K562 (cell line): ENCODE data around the gene CSF2. TPM values are rescaled to one million over a fixed set of nuclear protein-coding genes. Genes with fewer than 3 reads are reported as not detected.

Experiments
- ATAC-seq: fragments of 200-7000 bp; cut with Tn5 transposase; 3 replicates; pipeline ENCODE4 v1.9.1; 2020; ENCODE audit warnings: moderate library complexity
- BruUV-seq: library from RNA; stranded (reverse); fragments of 400-500 nt; replicated peaks from 2 replicates; lab custom pipeline; 2021; lab: Mats Ljungman, UMichigan
- CTCF ChIA-PET: fragments of 300-600 bp; formaldehyde crosslinking; extraction: SDS; loops from one replicate; lab custom pipeline; 2021; ENCODE audit warnings: low intra/inter-chr PET ratio; lab: Yijun Ruan, JAX
- POLR2A ChIA-PET: fragments of 300-600, 350-650 bp; sonication (Branson Sonifier 250); formaldehyde crosslinking; extraction: SDS; loops from one replicate; lab custom pipeline; 2021; ENCODE audit warnings: antibody characterized with exemption, inconsistent platforms; lab: Yijun Ruan, JAX
- DNase-seq, 4 experiments: peaks; one replicate each; pipeline versions ENCODE4 v3.0.0 to v3.0.0-alpha.2; 2011 to 2018; ENCODE audit warnings: low spot score in 3 of 4, mixed read lengths in 3 of 4; ENCODE audit errors: extremely low read depth in 1 of 4
- FAIRE-seq: peaks from 2 replicates; lab custom pipeline; 2011; peaks lifted over from hg19 to GRCh38; lab: Jason Lieb, UNC
- H2AFZ ChIP-seq: 2 replicates; pipeline ENCODE4 v1.6.0; 2011; ENCODE audit warnings: low read depth, low read length, control low read depth, inconsistent platforms
- H3K27ac ChIP-seq: fragments of 200-600 bp; 3 replicates; pipeline ENCODE4 v1.8.0; 2011; ENCODE audit warnings: low read depth, mild to moderate bottlenecking, control low read depth, inconsistent platforms, low read length, moderate library complexity, mixed read lengths; ENCODE audit errors: extremely low read depth
- H3K27me3 ChIP-seq, 2 experiments: fragments of 300-600 bp in 1 of 2; 2 replicates in 1 of 2; 3 replicates in 1 of 2; pipeline versions ENCODE4 v1.6.0 to v1.8.0; 2011; ENCODE audit warnings: inconsistent platforms in 2 of 2, low read length in 2 of 2, mild to moderate bottlenecking in 1 of 2, mixed read lengths in 1 of 2, moderate library complexity in 1 of 2; ENCODE audit not compliant: control insufficient read depth in 2 of 2, insufficient read depth in 2 of 2
- H3K36me3 ChIP-seq: fragments of 300-600 bp; 3 replicates; pipeline ENCODE4 v1.8.0; 2011; ENCODE audit warnings: mild to moderate bottlenecking, low read length, inconsistent platforms; ENCODE audit not compliant: control insufficient read depth, insufficient read depth
- H3K4me1 ChIP-seq, 2 experiments: fragments of 200-600 bp in 1 of 2; replicated peaks in 1 of 2; 2 replicates in 1 of 2; 3 replicates in 1 of 2; pipeline versions ENCODE4 v1.5.1 to v1.8.0; 2011; ENCODE audit warnings: inconsistent platforms in 2 of 2, low read length in 2 of 2, mild to moderate bottlenecking in 1 of 2, mixed read lengths in 1 of 2, moderate library complexity in 1 of 2; ENCODE audit not compliant: control insufficient read depth in 2 of 2, insufficient read depth in 2 of 2
- H3K4me2 ChIP-seq: 2 replicates; pipeline ENCODE4 v1.6.1; 2011; ENCODE audit warnings: low read length, control low read depth, inconsistent platforms, mixed read lengths; ENCODE audit not compliant: insufficient read depth
- H3K4me3 ChIP-seq: fragments of 200-600 bp; sonication (generic), shearing (Covaris generic); 2 replicates; pipeline ENCODE4 v1.5.1; 2016; ENCODE audit warnings: control low read depth, inconsistent platforms
- H3K79me2 ChIP-seq: fragments of 200-600 bp; 3 replicates; pipeline ENCODE4 v1.8.0; 2011; ENCODE audit warnings: low read length, inconsistent platforms; ENCODE audit not compliant: control insufficient read depth, insufficient read depth
- H3K9ac ChIP-seq, 2 experiments: 2 replicates each; pipeline versions ENCODE4 v1.6.0 to v1.6.1; 2011; ENCODE audit warnings: low read depth in 2 of 2, low read length in 2 of 2, control low read depth in 1 of 2, inconsistent platforms in 1 of 2, mild to moderate bottlenecking in 1 of 2, mixed read lengths in 1 of 2; ENCODE audit not compliant: insufficient read depth in 1 of 2
- H3K9me1 ChIP-seq: one replicate; pipeline ENCODE4 v1.6.0; 2011; ENCODE audit warnings: inconsistent platforms, mild to moderate bottlenecking, low read length, moderate library complexity; ENCODE audit not compliant: control insufficient read depth, insufficient read depth
- H3K9me3 ChIP-seq: replicated peaks from 2 replicates; pipeline ENCODE4 v1.5.1; 2011; ENCODE audit warnings: low read depth, low read length, inconsistent platforms; ENCODE audit not compliant: control insufficient read depth, insufficient read depth
- H4K20me1 ChIP-seq: replicated peaks from 2 replicates; pipeline ENCODE4 v1.6.1; 2011; ENCODE audit warnings: low read length, inconsistent platforms, mixed read lengths; ENCODE audit not compliant: control insufficient read depth, insufficient read depth
- CEBPB ChIP-seq: fragments of 450-650 bp; IDR thresholded peaks from 2 replicates; pipeline ENCODE4 v1.6.1; 2016; ENCODE audit warnings: missing genetic modification characterization, missing compliant biosample characterization
- CHD1 ChIP-seq: fragments of 200-600 bp; sonication (generic); IDR thresholded peaks from one replicate; pipeline ENCODE4 v1.6.1; 2012; ENCODE audit warnings: mild to moderate bottlenecking, moderate library complexity, low read length, inconsistent platforms
- FOXA1 ChIP-seq: fragments of 450-650 bp; IDR thresholded peaks from 2 replicates; pipeline ENCODE4 v1.6.1; 2016; ENCODE audit warnings: mild to moderate bottlenecking, borderline replicate concordance
- FOXA3 ChIP-seq, 2 experiments: fragments of 450-650 bp in 1 of 2; sonication (generic) in 1 of 2; formaldehyde crosslinking; IDR thresholded peaks in 1 of 2; conservative IDR thresholded peaks in 1 of 2; 2 replicates each; pipeline versions ENCODE4 v1.4.0 to v1.8.0; 2020 to 2022; ENCODE audit warnings: mild to moderate bottlenecking in 2 of 2, missing genetic modification reagents in 1 of 2
- HNRNPL ChIP-seq: fragments of 200-400 bp; formaldehyde crosslinking; IDR thresholded peaks from 2 replicates; pipeline ENCODE4 v1.6.1; 2017; ENCODE audit warnings: low read depth, mild to moderate bottlenecking, low read length
- MCM5 ChIP-seq: fragments of 450-650 bp; IDR thresholded peaks from 2 replicates; pipeline ENCODE4 v1.6.1; 2016; ENCODE audit warnings: low read depth
- MEF2D ChIP-seq: conservative IDR thresholded peaks from 2 replicates; pipeline ENCODE4 v1.6.1; 2016; ENCODE audit warnings: low read depth, missing genetic modification characterization, missing compliant biosample characterization
- NUFIP1 ChIP-seq: fragments of 450-650 bp; IDR thresholded peaks from 2 replicates; pipeline ENCODE4 v1.6.1; 2018; ENCODE audit not compliant: partially characterized antibody
- RCOR1 ChIP-seq, 2 experiments: IDR thresholded peaks; 2 replicates each; pipeline ENCODE4 v1.6.1; 2012; ENCODE audit warnings: low read depth in 2 of 2, low read length in 2 of 2, borderline replicate concordance in 1 of 2, improper control_type of control experiment in 1 of 2
- SIX5 ChIP-seq, 2 experiments: IDR thresholded peaks; 2 replicates each; pipeline ENCODE4 v1.6.1; 2011; ENCODE audit warnings: low read length in 2 of 2, borderline replicate concordance in 1 of 2, low read depth in 1 of 2, mild to moderate bottlenecking in 1 of 2, moderate library complexity in 1 of 2; ENCODE audit not compliant: insufficient read depth in 1 of 2
- TCF7L2 ChIP-seq: fragments of 150-350 bp; IDR thresholded peaks from 2 replicates; pipeline ENCODE4 v1.6.1; 2016; ENCODE audit warnings: low read depth, mild to moderate bottlenecking, low read length, moderate library complexity
- XRCC4 ChIP-seq: IDR thresholded peaks from one replicate; pipeline ENCODE4 v1.6.1; 2011; ENCODE audit not compliant: insufficient read depth, insufficient read length; ENCODE audit errors: extremely low read depth
- ZFP1 ChIP-seq: fragments of 450-650 bp; formaldehyde crosslinking; IDR thresholded peaks from 2 replicates; pipeline ENCODE4 v1.4.0; 2020; ENCODE audit warnings: mild to moderate bottlenecking, mixed read lengths
- ZNF282 ChIP-seq: sonication (generic); formaldehyde crosslinking; IDR thresholded peaks from 2 replicates; pipeline ENCODE4 v1.8.1; 2023; ENCODE audit warnings: missing genetic modification reagents
- ZNF76 ChIP-seq: fragments of 250-450 bp; sonication (Bioruptor Pico); IDR thresholded peaks from 2 replicates; pipeline ENCODE4 v1.4.0; 2020; ENCODE audit warnings: mild to moderate bottlenecking, moderate library complexity, borderline replicate concordance
- WGBS: fragments of 100-300 bp; shearing (Covaris generic); methylation state at CpG from one replicate; pipeline ENCODE4 v1.1.6; 2016; ENCODE audit warnings: low coverage, mixed read lengths; ENCODE audit not compliant: insufficient coverage; ENCODE audit errors: missing lambda C conversion rate; 5-methylcytosine and 5-hydroxymethylcytosine counted together
- in situ Hi-C: fragments of 300-500 bp; cut with MboI; formaldehyde crosslinking; loops from 4 replicates; pipeline ENCODE4 v1.15.0; 2018; ENCODE audit warnings: inconsistent platforms, mixed read lengths
- intact Hi-C: fragments of 100-400 bp; cut with micrococcal nuclease; formaldehyde crosslinking; loops from 2 replicates; pipeline ENCODE4 v1.14.2; 2022
- polyA plus RNA-seq, 8 experiments: library from polyadenylated mRNA; depleted of rRNA in 4 of 8; stranded (reverse) in 5 of 8; unstranded in 3 of 8; fragments of >200 nt; fragmentation: Nextera tagmentation in 2 of 8; fragmentation: Illumina TruSeq in 1 of 8; extraction: Ambion mirVana in 2 of 8; extraction: Trizol in 1 of 8; gene quantifications; 2 replicates each; pipeline versions ENCODE4 v1.2.1 to v1.2.3, GENCODE V29; 2011 to 2014; ENCODE audit warnings: inconsistent platforms in 1 of 8, missing spikeins in 1 of 8
- total RNA-seq, 7 experiments: library from RNA; depleted of rRNA in 6 of 7; stranded (reverse); fragments of >200 nt in 6 of 7; fragmentation: Illumina TruSeq in 2 of 7; extraction: Trizol in 2 of 7; gene quantifications; 2 replicates each; pipeline versions ENCODE4 v1.2.1 to v1.2.3, GENCODE V29; 2011 to 2021; ENCODE audit warnings: low replicate concordance in 1 of 7
- TF ChIP-seq, protein P1 (sequence below): sonication (generic); formaldehyde crosslinking; IDR thresholded peaks from 2 replicates; pipeline ENCODE4 v1.8.1; 2023; ENCODE audit warnings: mild to moderate bottlenecking, missing genetic modification reagents

Gene CSF2
- total and polyA plus RNA-seq, 9 of the 15 experiments (the other 6 are each of a cell fraction or from before 2014, with no cell fraction given) = 0.25 to 0.29 TPM; not detected in 7

DNA sequence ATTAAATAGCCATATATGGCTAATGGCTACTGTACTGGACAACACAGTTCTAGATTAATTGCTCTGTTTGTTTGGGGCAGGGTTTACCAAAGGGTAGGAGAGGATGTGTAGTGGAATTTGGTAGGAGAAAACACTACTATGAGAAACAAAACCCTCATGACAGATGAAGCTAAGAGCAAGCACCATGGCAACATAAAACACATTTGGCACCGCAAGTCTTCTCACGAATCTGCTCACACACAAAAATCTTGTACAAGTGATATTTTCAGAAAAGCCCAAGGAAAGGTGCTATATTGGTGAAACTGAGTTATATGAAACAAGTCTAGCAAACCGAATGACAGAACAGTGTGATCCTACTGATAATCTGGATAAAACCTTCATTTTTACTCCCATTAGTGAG is 38.5 kb downstream of the CSF2 start:
- H3K79me2 ChIP-seq = no peaks in the 10 kb centered on the region
- H3K9ac ChIP-seq = no peak overlapping the region
- H3K4me2 ChIP-seq = no peak overlapping the region
- no TSS peak for BruUV-seq
- ATAC-seq (no peak), FAIRE-seq (no peak)
- no peak overlapping the region for H3K4me3 ChIP-seq
- no peak overlapping the region for H2AFZ ChIP-seq
- no peaks in the 10 kb centered on the region for H3K27me3 ChIP-seq
- in situ Hi-C loops = no loop called here
- peaks cover 20 to 30% of the 10 kb centered on the region in 2 experiments for H3K4me1 ChIP-seq
- WGBS = 67% methylated on average over 3 of the region's 3 CpGs
- H3K36me3 ChIP-seq = no peaks in the 10 kb centered on the region; the same call in 2 of the 3 replicates
- intact Hi-C loops = loop anchor here (5.0 kb wide), 1 partner anchor 40 kb away; the partner anchor contains the start of gene CSF2
- no peaks in the 10 kb centered on the region for H4K20me1 ChIP-seq
- ChIA-PET CTCF (no interaction called here), POLR2A (interaction anchor here (0.6 to 0.8 kb wide), 2 partner anchors 20 to 46 kb away, joined by 3 read pairs; no protein-coding TSS in a partner anchor)
- no peak overlapping the region for H3K27ac ChIP-seq
- TF ChIP-seq MEF2D (tag) (no peak), ZFP1 (no peak), CEBPB (no peak), SIX5 (IDR thresholded peaks at IDR 0.05; ENCODE audit: borderline replicate concordance in 1 of 2, insufficient read depth in 1 of 2, low read depth in 1 of 2, low read length in 2 of 2) (no peak), ZNF282 (no peak), RCOR1 (IDR thresholded peaks at IDR 0.05; ENCODE audit: borderline replicate concordance in 1 of 2, low read depth in 2 of 2, low read length in 2 of 2) (no peak), MCM5 (no peak), HNRNPL (no peak), FOXA1 (no peak), FOXA3 (CRISPR knock-in tag; conservative IDR thresholded peaks at IDR 0.05 in 1 of 2, IDR thresholded peaks at IDR 0.05 in 1 of 2) (no peak), NUFIP1 (no peak), TCF7L2 (no peak), ZNF76 (CRISPR knock-in tag) (no peak), XRCC4 (no peak), CHD1 (no peak)
- TF ChIP-seq, protein P1, sequence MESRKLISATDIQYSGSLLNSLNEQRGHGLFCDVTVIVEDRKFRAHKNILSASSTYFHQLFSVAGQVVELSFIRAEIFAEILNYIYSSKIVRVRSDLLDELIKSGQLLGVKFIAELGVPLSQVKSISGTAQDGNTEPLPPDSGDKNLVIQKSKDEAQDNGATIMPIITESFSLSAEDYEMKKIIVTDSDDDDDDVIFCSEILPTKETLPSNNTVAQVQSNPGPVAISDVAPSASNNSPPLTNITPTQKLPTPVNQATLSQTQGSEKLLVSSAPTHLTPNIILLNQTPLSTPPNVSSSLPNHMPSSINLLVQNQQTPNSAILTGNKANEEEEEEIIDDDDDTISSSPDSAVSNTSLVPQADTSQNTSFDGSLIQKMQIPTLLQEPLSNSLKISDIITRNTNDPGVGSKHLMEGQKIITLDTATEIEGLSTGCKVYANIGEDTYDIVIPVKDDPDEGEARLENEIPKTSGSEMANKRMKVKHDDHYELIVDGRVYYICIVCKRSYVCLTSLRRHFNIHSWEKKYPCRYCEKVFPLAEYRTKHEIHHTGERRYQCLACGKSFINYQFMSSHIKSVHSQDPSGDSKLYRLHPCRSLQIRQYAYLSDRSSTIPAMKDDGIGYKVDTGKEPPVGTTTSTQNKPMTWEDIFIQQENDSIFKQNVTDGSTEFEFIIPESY (CRISPR knock-in tag) = no peak
- TF ChIP-seq, all 486 proteins: peak for 0
- Histone ChIP-seq H3K9me3 (0 out of 2 replicates have a peak, but pooled peaks cover 5% of the 10 kb centered on the region), H3K9me1 (no peaks in the 10 kb centered on the region)
- DNase-seq = no peak
